HG03558 (cell line): ENCODE results near the gene LRFN2.

Experiments
- ATAC-seq: cut with Tn5 transposase; IDR thresholded peaks from one replicate; pipeline ENCODE4 v1.9.1; 2021; ENCODE audit warnings: moderate number of reproducible peaks; ENCODE audit not compliant: unreplicated experiment; ENCODE audit errors: extremely low read depth

Gene LRFN2

DNA sequence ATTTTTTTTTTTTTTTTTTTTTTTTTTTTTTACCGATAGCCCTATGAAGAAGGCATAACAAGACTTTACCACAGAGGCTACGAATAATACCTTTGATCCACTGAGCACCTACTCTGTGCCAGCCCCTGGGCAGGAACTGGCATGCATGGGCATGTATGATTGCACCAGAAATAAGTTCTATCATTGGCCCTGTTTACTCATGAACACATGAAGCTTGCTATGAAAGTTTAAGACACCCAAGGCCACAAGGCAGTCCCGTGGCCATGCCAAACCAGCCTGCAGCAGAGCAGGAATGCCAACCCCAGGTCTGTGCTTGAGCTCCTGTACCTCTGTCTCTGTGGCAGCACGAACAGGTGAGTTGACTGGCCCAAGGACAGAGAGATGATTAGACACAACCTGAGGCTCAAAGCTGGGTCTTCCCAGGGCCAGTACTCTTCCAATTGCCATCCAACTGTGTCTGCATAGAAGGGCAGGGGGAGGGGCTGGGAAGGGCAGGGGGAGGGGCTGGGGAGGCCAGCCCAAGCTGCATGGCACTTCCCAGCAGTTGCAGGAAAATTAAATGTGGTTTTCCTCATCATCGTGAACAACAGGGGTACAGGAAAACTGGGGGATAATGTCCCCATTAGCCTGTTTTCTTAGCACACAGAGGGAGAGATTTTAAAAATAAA, 63.5 kb downstream of the LRFN2 start:
- ATAC-seq, result no peak

DNA sequence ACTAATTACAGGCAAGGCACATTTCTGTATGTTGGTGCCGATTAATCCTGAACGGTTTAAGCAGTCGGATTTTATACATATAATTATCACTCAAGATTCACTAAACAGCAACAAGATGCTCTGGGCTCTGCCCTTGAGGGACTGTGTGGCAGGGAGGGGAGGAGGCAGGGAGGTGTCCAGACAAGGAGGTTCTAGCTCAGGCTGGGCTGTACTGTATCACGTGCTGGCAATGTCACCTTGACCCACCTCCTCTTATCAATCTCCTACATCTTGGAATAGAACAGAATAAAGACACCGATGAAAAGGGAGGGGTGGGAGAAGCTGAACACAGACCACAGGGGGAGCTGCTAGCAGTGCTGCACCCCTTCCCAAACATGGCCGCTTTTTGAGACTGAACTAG, 65.7 kb downstream of the LRFN2 start:
- no peak for ATAC-seq

DNA sequence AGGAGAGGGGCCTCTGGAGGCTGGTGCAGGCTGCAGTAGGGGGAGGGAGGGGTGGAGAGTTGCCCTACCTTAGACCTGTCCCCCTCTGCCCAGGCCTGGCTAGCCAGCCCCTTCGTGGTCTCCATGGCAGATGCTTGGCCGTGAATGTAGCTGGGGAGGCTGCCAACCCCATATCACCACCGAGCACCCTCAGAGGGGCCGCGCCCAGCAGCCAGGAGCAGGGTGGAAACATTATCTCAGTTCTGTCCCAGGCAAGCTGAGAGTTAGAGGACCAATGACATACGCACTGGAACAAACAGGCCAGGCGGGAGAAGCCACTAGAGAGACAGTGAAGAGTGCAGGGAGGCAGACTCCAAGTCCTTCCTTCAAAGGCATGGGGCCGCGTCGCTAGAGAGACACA, 66.5 kb downstream of the LRFN2 start:
- ATAC-seq, result no peak

DNA sequence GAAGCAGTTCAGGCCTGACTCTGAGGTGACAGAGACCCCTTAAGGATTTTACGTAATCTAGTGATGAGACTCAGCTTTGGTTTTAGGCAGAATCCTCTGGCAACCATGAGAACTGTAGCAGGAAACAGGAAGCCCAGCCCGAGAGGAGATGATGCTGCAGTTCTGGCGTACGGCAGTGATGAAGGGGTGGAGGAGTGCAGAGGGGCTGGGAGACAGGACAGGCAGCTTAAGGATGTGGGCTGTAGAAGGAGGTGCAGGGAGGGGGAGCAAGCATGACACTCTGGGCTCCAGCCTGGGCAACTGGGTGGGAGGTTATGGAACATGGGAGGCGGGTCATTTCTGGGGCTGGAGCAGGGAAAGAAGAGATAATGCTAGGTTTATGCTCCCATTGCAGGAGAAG, 67.1 kb downstream of the LRFN2 start:
- ATAC-seq, result no peak

DNA sequence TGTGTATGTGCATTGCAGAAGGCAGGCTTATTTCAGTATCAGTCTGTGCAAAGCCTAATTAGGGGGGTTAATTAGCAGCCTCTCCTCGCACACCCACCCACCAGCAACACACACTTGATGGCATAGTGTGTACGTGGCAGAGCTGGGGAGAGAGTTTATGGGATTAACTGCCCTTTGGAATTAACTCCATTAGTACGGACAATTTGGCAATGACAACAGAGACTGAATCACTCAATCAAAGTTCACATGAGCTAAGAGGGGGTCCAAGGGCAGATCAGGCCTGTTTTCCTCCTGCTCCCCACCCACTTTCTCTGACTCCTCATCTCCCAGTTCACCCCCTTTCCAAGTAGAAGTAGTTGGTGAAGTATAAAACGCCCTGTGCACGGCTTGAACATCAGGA, 69.5 kb downstream of the LRFN2 start:
- ATAC-seq, result no peak

DNA sequence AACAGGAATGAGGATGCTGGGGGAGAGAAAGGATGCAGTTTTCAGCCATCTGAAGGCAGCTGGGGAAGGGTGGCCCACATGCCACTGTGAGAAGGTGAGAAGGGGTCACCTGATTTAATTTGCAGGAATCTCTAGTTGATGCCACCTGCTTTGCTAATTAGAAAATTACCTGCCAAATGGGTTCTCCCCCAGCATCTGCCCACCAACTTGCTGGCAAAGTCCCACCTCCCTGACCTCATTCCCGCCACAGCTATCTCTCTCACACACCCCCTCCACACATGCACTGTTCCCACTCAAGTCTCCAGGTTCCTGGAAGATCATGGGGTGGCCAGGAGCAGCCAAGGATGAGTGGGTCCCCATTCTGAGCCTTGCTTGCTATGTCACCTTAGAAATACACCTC, 70.7 kb downstream of the LRFN2 start:
- ATAC-seq, result no peak

DNA sequence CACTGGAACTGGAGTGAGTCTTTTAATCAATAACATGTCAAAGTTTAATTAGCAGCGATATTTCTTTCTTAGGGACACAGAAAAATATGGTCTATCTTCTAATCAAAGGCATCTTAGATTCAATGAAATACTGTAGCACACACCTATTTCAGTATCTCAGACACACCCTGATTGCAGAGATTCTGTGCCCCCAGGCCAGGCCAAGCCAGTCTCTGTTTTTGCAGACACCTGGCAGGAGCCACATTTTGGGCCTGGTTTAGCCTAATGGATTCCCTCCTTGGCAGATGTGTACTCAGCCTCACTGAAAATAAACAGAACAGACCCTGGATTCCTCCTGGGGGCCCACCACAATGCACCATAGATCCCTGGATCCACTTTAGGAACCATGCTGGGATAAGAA, 74.8 kb downstream of the LRFN2 start:
- ATAC-seq, result no peak

DNA sequence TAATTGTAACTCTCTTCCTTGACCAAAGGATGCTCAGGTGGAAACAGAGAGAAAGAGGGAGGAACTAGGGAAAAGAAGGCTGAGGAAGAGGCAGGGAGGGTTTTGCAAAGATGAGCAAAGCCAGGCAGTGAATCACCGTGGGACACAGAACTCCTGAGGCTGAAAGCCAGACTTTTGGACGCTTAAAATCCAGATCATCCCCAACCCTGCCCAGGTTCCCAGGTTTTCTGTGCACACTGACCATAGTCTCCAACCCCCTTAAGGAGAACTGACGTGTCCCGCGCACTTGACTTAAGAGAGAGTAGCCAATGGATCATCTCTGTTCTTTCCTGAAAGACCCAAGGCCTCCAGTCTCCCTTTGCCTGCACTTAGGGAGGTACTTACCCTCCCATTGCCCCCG, 75.3 kb downstream of the LRFN2 start:
- no peak for ATAC-seq

DNA sequence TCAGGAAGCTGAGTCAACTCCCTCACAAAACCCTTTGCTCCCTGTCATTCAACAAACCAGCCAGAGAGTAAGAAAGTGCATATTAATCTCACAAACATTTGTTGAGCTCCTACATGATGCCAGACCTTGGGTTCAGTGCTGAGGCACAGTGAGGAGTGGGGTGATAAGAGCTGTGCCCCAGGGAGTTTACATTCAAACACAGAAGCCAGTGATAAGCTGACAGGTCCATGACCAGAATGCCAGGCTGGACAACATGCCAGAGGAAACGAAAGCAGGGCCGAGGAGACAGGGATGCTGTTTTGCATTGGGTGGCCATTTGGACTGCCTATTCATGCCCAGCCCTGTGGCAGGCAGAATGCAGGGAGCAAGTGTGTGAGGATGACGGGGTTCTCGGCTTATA, 76.7 kb downstream of the LRFN2 start:
- ATAC-seq, result no peak

DNA sequence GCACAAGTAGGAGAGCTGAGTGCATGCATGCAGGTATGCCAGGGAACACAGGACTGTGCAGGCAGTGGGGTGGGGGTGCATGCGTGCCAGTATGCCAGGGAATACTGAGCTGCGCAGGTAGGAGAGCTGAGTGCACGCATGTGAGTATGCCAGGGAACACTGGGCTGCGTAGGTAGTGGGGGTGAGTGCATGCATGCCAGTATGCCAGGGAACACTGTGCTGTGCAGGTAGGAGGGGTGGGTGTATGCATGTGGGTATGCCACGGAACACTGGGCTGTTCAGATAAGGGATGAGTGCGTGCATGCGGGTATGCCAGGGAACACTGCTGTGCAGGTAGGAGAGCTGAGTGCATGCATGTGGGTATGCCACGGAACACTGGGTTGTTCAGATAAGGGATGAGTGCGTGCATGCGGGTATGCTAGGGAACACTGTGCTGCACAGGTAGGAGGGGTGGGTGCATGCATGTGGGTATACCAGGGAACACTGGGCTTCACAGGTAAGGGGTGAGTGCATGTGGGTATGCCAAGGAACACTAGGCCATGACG, 77.4 kb downstream of the LRFN2 start:
- ATAC-seq, result no peak

DNA sequence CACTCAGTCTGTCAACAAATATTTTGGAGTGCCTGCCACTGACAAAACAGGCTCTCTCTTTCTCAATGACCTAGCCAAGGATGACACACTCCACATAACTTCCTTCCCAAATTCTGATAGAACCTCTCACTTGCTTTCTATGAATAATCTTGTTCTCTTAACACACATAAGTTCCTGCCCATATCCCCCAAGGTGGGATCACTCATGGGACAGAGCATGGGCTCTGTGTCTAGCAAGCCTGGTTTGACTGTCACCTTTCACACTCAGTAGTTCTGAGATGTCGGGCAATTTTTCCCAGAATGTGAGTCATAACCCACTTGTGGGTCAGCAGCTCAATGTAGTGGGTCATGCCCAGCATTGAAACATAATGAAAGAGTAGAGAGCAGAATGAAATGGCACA, 78.1 kb downstream of the LRFN2 start:
- ATAC-seq, result no peak

DNA sequence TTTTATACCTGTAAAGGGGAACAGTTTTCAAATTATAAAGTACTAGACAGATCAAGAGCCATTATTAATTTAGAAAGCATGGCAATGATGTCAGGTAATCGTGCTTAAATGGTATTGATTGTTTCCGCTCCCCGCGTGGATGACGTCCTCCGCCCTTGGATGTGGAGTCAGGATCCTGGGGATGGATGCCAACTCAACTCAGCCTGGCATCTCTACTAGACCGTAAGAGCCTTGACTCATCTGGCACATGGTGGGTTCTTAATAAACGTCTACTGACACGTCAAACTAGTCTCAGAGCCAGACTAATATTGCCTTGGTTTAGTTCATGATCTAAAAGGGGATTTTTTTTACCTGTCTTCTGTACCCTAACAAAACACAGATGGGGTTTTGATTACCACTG, 80.2 kb downstream of the LRFN2 start:
- no peak for ATAC-seq

DNA sequence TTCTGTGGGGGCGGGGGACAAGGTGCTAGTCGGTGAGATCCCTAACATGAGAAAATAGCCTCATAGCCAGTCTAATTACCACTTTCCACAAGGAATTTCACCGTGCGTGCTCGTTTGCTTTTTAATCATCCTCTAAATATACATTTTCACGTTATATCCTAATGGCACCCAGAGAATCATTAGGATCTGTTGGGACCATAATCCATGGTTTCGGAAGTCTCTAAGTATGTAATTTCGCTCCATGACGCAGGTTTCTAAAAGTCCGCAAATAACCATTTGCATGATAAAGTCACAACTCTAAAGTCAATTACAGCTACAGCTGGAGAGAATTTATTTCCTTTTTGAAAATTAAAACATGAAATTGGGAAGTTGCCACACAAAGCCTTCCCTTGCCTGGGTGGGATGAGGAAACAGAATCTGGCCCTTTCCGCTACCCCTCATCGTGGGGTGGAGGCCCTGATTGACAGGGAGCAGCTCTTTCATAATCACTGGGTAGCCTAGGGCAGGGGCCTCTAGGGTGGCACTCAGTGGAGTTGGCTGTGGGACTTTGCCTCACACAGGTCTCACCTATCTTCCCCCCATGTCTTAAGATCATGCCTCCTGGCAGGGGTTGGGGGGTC, 81.9 kb downstream of the LRFN2 start:
- no peak for ATAC-seq

DNA sequence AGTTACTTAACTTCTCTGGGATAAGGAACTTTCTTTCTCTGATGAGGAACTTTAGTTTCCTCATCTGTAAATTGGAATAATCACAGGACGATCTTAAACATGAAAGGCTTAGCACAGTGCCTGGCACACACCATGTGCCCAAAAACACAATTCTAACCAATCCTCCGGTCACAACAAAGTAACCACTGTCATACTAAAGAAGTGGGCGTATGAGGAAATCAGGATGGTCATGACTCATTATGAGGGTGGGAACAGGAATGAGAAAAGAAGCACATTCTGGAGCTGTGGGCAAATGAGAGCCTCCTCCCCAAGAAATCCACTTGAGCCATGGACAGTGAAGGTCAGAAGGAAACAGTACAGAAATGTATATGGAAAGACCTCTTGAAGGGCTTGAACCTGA, 82.9 kb downstream of the LRFN2 start:
- no peak for ATAC-seq

DNA sequence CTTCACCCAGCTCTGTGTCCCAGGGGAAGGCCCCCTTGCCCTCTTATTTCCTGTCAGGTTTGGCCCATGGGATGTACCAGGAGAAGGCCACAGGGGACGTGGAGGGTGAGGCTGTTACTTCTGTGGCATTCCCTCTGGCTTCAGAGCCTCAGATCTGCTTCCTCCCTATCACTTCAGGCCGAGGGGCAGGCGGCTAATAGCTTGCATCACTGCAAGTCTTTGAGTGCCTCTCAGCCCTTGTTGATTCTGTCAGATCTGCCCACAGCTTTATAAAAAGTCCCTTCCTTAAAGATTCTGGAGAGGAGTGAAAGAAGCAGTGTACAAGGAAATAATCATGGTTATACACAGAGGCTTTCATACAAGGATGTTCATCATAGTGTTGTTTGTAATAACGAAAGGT, 86.9 kb downstream of the LRFN2 start:
- ATAC-seq, result no peak

DNA sequence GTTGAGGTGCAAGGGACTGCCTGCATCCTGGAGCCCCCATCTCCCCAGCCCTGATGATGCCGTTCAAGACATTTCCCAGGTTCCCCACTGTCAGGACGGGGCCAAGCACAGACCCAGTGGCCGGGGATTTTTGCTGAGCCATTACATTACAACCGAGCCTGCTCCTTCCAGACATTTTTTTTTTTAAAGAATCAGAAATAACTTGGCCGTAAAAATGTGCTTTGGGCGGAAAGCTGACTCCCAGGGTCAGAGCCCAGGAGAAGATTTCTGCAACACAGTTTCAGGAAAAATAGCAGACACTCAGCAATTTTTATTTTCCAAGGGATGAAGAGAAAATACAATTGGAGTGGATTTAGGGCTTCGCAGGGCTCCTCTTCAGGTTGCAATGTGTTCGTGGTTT, 87.9 kb downstream of the LRFN2 start:
- no peak for ATAC-seq

DNA sequence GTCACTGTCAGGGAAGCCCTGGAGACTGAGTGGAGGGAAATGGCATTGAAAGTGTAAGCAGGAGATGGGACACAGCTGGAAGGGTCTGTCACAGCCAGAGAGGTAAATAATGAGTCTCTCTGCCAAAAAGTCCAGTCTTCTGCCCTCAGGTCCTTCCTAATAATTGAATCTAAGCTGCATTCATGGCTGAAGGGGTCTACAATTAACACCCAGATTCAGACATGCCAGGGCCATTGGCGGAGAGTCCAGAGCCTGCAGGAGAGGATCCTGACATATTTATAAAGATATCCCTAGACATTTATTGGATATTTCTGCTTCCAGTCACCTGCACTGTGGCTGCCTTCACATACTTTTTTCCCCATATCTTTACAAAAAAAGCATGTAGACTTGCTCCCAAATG, 89.0 kb downstream of the LRFN2 start:
- ATAC-seq, result no peak

DNA sequence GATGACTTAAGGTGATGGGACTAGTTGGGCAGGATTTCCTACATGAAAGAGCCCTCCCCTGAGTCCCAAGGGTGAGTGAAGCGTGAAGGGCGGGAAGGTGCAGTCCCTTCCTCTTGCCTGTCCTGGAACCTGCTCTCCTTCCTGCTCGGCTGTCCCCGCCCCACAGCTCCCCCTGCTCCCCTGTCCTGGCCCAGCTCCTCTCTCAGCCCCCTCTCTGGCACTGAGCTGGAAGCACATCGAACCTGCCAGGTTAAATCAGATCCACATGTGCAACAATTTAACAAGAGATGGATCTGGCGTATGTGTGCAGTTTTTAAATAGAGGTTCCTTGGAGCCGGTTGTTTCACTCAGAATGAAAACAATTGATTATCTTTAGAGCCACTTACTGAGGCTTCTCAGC, 95.0 kb downstream of the LRFN2 start:
- ATAC-seq, result no peak

DNA sequence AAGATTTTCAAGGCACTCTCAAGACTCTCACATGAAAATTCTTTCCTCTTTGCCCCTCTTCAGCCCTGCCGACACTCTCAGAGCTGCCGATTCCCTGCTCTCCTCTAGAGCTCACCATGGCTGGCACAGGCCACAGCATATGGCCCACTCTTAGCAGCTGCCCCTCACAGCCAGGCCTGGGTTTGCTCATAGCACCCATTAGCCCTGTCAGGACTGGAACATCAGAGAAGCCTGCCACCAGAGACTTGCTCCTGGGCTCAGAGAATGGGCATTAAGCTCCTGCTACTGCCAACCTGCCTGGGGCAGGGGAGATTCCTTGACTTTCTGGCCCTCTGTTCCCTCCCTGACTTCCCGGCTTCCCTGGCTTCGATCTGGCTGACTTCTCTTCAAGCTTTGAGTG, 96.7 kb downstream of the LRFN2 start:
- no peak for ATAC-seq

DNA sequence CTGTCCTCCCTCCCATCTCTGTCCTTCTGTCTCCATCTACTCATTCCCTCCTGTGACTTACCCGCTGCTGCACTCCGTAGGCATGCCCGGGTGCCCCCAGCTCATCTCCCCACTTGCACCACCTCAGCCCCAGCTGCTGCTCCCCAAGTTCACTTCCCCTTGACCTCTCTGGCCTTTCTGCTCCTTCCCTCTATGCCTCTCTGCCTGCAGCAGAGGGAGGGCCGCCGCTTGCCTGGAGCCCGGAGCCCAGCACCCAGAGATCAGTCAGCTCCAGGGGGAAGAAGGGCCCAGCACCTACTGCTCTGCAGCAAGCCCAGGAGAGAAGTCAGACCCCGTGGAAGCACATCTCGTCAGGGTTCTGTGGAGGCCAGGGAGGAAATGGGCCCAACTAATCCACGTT, 97.4 kb downstream of the LRFN2 start:
- ATAC-seq, result no peak

DNA sequence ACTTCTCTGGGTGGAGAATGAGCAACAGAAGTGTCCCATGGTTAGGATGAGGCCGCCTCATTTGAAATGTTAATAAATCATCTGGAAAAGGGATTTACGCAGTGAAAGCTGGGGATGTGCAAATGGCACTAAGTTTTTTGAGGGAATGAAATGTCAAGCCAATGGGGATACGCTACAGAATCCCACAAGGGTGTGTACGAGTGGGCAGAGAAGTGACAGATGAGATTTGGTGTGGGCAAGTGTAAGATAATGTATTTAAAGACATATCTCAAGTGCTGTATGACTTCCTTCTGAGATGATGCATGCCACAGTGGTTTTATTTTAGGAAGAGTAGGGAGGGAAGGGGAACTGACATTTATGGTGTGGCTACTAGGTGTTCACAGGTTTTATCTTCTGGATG, 100.6 kb downstream of the LRFN2 start:
- ATAC-seq, result no peak

DNA sequence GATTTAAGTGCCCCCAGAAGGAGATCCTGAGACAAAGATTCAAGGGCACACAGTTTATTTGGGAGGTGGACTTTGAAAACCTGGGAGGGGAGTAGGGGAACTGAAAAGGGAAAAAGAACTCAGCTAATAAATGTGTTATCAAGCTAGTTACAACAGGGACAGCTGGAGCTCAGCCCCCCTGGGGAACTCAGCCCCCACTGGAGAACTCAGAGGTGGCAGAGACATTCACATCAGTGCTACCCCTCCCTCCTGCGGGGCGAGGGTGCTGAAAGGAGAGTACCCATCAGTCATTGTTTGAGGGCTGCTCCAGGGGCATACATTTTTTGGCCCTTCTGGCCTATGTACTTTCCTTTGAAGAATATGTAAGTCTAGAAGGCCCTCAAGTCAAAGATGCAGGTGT, 101.4 kb downstream of the LRFN2 start:
- no peak for ATAC-seq
